Stimulated activated CD8-positive, alpha-beta memory T cell treated with anti-CD3 and anti-CD28 coated beads, Interleukin-12 subunit alpha, Interleukin-12 subunit beta, amount 100 ng/mL, for 24 hours (primary cell): Measurements from ENCODE around the gene MSLN.

Experiments used
- DNase-seq: peaks from one replicate; pipeline ENCODE4 v3.0.0-alpha.2; 2020; ENCODE audit errors: extremely low read depth

Gene MSLN

GRCh38 chr16:804193-805048, 43.9 kb downstream of the MSLN start:
- no peak for DNase-seq

GRCh38 chr16:805474-805873, 44.9 kb downstream of the MSLN start:
- DNase-seq: no peak

GRCh38 chr16:807347-808084, 47.0 kb downstream of the MSLN start:
- DNase-seq: peak; percentile 65

- DNase-seq: no peak
Measured at GRCh38 chr16:808085-808386, 47.5 kb downstream of the MSLN start.

GRCh38 chr16:813204-813915, 52.8 kb downstream of the MSLN start:
- DNase-seq: no peak

GRCh38 chr16:813916-814412, 53.4 kb downstream of the MSLN start:
- no peak for DNase-seq

GRCh38 chr16:814974-815373, 54.4 kb downstream of the MSLN start:
- no peak for DNase-seq

GRCh38 chr16:815861-816260, 55.3 kb downstream of the MSLN start:
- DNase-seq: no peak

- DNase-seq: no peak
Measured at GRCh38 chr16:817001-817906, 56.7 kb downstream of the MSLN start.

GRCh38 chr16:818132-818531, 57.6 kb downstream of the MSLN start:
- DNase-seq: no peak
